Lung (tissue), 12 donors: ENCODE data around the gene PHF21A. TPM values are rescaled to one million over a fixed set of nuclear protein-coding genes. Genes with fewer than 3 reads are reported as not detected.
"Not testable (repeated sequence)": the region's sequence is repeated elsewhere in the genome, so short reads cannot be mapped to it uniquely, and the experiment has no call there.

Source experiments
- ATAC-seq: fragments of 200-7000 bp; cut with Tn5 transposase; one replicate; pipeline ENCODE4 v1.9.1; 2020; ENCODE audit warnings: moderate number of reproducible peaks; ENCODE audit not compliant: insufficient read depth, low FRiP score
- DNase-seq, 3 donors: peaks; one replicate each; pipeline ENCODE4 v3.0.0-alpha.2; 2013 to 2017
- H3K27ac ChIP-seq, 2 donors: one replicate each; pipeline ENCODE4 v1.5.1; 2013; ENCODE audit warnings: mild to moderate bottlenecking in 2 of 2, moderate library complexity in 2 of 2, control low read depth in 1 of 2, inconsistent platforms in 1 of 2, low read depth in 1 of 2, low read length in 1 of 2
- H3K27me3 ChIP-seq, 3 donors: one replicate each; pipeline ENCODE4 v1.5.1; 2013; ENCODE audit warnings: low read length in 2 of 3; ENCODE audit not compliant: control insufficient read depth in 3 of 3, insufficient read depth in 3 of 3
- H3K36me3 ChIP-seq, 4 donors: one replicate each; pipeline ENCODE4 v1.5.1; 2013; ENCODE audit warnings: low read length in 4 of 4, mild to moderate bottlenecking in 1 of 4, moderate library complexity in 1 of 4; ENCODE audit not compliant: control insufficient read depth in 4 of 4, insufficient read depth in 4 of 4
- H3K4me1 ChIP-seq, 5 donors: one replicate each; pipeline ENCODE4 v1.5.1; 2013; ENCODE audit warnings: low read length in 5 of 5, mild to moderate bottlenecking in 2 of 5, moderate library complexity in 1 of 5; ENCODE audit not compliant: control insufficient read depth in 5 of 5, insufficient read depth in 5 of 5
- H3K4me3 ChIP-seq: one replicate; pipeline ENCODE4 v1.5.1; 2013; ENCODE audit warnings: mild to moderate bottlenecking, control low read depth, moderate library complexity
- H3K9ac ChIP-seq, 2 donors: one replicate each; pipeline ENCODE4 v1.5.1; 2013; ENCODE audit warnings: low read length in 2 of 2, control low read depth in 1 of 2; ENCODE audit not compliant: insufficient read depth in 1 of 2
- H3K9me3 ChIP-seq, 4 donors: one replicate each; pipeline ENCODE4 v1.5.1; 2013; ENCODE audit warnings: low read length in 3 of 4, mild to moderate bottlenecking in 1 of 4, moderate library complexity in 1 of 4; ENCODE audit not compliant: control insufficient read depth in 4 of 4, insufficient read depth in 3 of 4
- CTCF ChIP-seq: IDR thresholded peaks from 2 replicates; pipeline ENCODE4 v1.5.1; 2012; ENCODE audit warnings: mild to moderate bottlenecking; ENCODE audit errors: control extremely low read depth, extremely low read depth
- WGBS, 2 donors: extraction: QIAGEN DNeasy Blood & Tissue Kit; methylation state at CpG; one replicate each; pipeline ENCODE4 v1.1.7; 2013; 5-methylcytosine and 5-hydroxymethylcytosine counted together
- polyA plus RNA-seq, 2 donors: library from polyadenylated mRNA; stranded (reverse); fragments of 200-250 nt; gene quantifications; one replicate each; pipeline ENCODE4 v1.2.1, GENCODE V29; 2013
- total RNA-seq, 2 donors: library from RNA; depleted of rRNA in 1 of 2; stranded (reverse); fragments of >200 nt in 1 of 2; gene quantifications; one replicate each; pipeline ENCODE4 v1.2.1, GENCODE V29; 2014 to 2021
- donor health status: control.
- donor health status: control.
- donor health status: Bipolar disorder and iron deficiency.
- donor health status: healthy.
- donor health status: DM: yes; HTN: yes; CAD: no.

PHF21A gene
- total and polyA plus RNA-seq, 4 donors: 16.2 to 57.0 (median 29.9) TPM

DNA sequence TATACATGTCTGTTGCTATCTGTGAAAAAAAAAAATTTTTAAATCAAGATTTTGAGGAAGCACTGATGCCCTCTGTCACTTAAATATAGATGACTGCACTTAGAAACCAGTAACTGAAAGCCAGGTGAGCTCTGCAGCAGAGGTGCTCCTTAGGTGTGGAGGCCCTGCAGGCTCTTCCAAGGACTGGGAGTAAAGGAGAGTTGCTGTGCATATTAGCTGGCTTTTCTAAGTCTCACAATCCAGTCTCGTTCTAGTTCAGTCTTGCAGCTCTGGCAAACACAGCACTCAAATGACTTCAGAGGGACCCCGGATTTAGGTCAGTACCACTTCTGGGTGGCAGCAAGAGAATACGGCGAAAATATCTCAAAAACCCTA lies 137.8 kb downstream of the PHF21A start:
- WGBS, 2 donors: 80 to 91% methylated on average over 4 of the region's 4 CpGs
- Histone ChIP-seq H3K27me3 (no peaks in the 10 kb centered on the region), H3K36me3 (peaks cover 0 to 12% (median 2%) of the 10 kb centered on the region in 4 donors), H3K9ac (no peak overlapping the region), H3K4me1 (peaks cover 0 to 22% (median 4%) of the 10 kb centered on the region in 5 donors), H3K4me3 (no peak overlapping the region), H3K27ac (peak overlapping the region in 1 of 2 donors; percentile 22), H3K9me3 (no peaks in the 10 kb centered on the region)
- no peak for DNase-seq
- TF ChIP-seq CTCF: no peak
- ATAC-seq: no peak

GRCh38 chr11:45982656-45983470 lies 138.4 kb downstream of the PHF21A start:
- Histone ChIP-seq H3K9me3 (no peaks in the 10 kb centered on the region), H3K27me3 (no peaks in the 10 kb centered on the region), H3K4me1 (peaks cover 0 to 22% (median 4%) of the 10 kb centered on the region in 5 donors), H3K27ac (peak overlapping the region in 1 of 2 donors; percentile 22), H3K4me3 (no peak overlapping the region), H3K9ac (no peak overlapping the region), H3K36me3 (peaks cover 0 to 13% (median 3%) of the 10 kb centered on the region in 4 donors)
- no peak for TF ChIP-seq CTCF
- ATAC-seq (peak; percentile 41), DNase-seq (peak in 1 of 3 donors; percentile 29)
- WGBS, 2 donors: 58 to 75% methylated on average over 8 of the region's 8 CpGs

DNA sequence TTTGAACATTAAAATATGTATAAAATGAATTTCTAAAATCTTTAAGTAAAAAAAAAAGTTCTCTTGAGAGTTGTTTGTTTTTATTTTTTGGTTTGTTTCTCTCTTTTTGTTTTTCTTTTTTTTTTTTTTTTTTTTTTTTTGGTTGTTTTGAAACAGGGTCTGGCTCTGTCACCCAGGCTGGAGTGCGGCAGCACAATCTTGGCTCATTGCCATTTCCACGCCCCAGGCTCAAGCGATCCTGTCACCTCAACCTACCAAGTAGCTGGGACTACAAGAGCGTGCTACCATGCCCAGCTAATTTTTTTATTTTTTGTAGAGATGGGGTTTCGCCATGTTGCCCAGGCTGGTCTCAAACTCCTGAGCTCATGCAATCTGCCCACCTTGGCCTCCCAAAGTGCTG lies 139.4 kb downstream of the PHF21A start:
- Histone ChIP-seq H3K36me3 (peaks cover 0 to 13% (median 3%) of the 10 kb centered on the region in 4 donors), H3K4me1 (peaks cover 0 to 22% (median 4%) of the 10 kb centered on the region in 5 donors)
- H3K27ac ChIP-seq, ATAC-seq, H3K27me3 ChIP-seq, H3K4me3 ChIP-seq, H3K9ac ChIP-seq, H3K9me3 ChIP-seq: not testable (repeated sequence)
- 53 to 75% methylated on average over 5 of the region's 5 CpGs for WGBS, 2 donors
- DNase-seq: peak in 1 of 3 donors; percentile 35

DNA sequence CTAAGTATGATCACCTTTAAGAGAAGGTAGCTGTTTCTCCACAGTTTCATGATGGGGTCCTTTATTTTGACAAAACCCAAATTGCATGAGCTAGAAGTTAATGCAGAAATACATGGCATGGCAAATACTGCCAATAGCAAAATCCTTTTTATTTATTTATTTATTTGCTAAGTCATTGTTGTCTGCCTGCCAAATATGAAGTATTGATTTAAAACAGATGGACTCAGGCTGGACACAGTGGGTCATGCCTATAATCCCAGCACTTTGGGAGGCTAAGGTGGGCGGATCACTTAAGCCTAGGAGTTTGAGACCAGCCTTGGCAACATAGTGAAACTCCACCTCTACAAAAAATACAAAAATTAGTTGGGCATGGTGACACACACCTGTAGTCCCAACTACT lies 146.4 kb downstream of the PHF21A start:
- 93 to 100% methylated on average over 1 of the region's 1 CpG for WGBS, 2 donors

More for the DNA sequence above, 146.4 kb downstream of the PHF21A start:
- H3K4me1 ChIP-seq: peaks cover 0 to 2% (median 0%) of the 10 kb centered on the region in 5 donors
- H3K9me3 ChIP-seq: no peaks in the 10 kb centered on the region
- H3K36me3 ChIP-seq: peaks cover 7 to 26% (median 9%) of the 10 kb centered on the region in 4 donors
- ATAC-seq: no peak
- H3K27ac ChIP-seq: no peak overlapping the region
- H3K27me3 ChIP-seq: no peaks in the 10 kb centered on the region
- H3K4me3 ChIP-seq: no peak overlapping the region
- H3K9ac ChIP-seq: no peak overlapping the region
- no peak for DNase-seq
- no peak for TF ChIP-seq CTCF
